Dendritic cell treated with granulocyte-macrophage colony-stimulating factor and Interleukin-4, amounts not matched to agents 40 ng/mL and 50 ng/mL, for 4 days (primary cell): ENCODE results near the gene ATP5ME.

Experiments
- H3K27ac Mint-ChIP-seq: one replicate; pipeline ENCODE4 v1.8.0; 2022; ENCODE audit warnings: mild to moderate bottlenecking, mixed read lengths
- H3K27me3 Mint-ChIP-seq: one replicate; pipeline ENCODE4 v1.8.0; 2022; ENCODE audit warnings: mild to moderate bottlenecking, mixed read lengths
- H3K36me3 Mint-ChIP-seq: one replicate; pipeline ENCODE4 v1.8.0; 2022; ENCODE audit warnings: low read depth, mixed read lengths
- H3K4me1 Mint-ChIP-seq: one replicate; pipeline ENCODE4 v1.8.0; 2022; ENCODE audit warnings: low read depth, mixed read lengths
- H3K4me3 Mint-ChIP-seq: one replicate; pipeline ENCODE4 v1.8.0; 2022; ENCODE audit warnings: mild to moderate bottlenecking, moderate library complexity, mixed read lengths
- H3K9me3 Mint-ChIP-seq: one replicate; pipeline ENCODE4 v1.8.0; 2022; ENCODE audit warnings: mixed read lengths
- intact Hi-C: fragments of 100-400 bp; cut with micrococcal nuclease; formaldehyde crosslinking; loops from one replicate; pipeline ENCODE4 v1.15.0; 2022

Gene ATP5ME

DNA sequence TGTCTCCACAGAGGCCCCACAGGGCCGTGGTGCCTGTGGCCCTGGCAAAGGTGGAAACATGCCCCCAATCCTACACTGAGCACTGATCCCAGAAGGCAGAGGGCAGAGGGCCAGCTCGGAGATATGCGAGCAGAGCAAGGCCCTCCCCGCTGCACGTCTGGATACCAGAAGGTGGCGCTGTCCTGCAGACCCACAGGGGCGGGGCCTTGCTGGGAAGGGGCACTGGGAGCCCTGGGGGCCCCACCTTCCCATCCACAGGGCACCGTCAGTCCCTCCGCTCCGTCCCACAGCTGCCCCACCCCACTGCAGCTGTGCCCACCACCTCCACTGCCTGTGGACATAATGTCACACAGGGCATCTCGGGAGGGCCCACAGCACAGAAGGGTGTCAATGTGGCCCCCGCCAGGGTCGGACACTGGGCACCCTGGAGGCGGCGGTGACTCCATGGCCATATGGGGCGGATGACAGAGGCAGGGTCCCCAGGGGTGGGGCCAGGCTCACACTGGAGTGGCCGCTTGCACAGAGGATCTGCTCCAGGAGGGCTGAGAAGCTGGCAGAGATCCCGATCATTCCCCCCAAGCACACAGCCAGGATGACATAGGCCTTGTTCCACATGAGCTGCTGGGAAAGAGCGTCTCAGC is 10.0 kb upstream of the ATP5ME start:
- Mint-ChIP-seq H3K9me3 (no peaks in the 10 kb centered on the region), H3K4me3 (no peak overlapping the region), H3K36me3 (peaks cover 54% of the 10 kb centered on the region), H3K27me3 (peaks cover 7% of the 10 kb centered on the region), H3K27ac (peak overlapping the region; percentile 57), H3K4me1 (peaks cover 75% of the 10 kb centered on the region)
- intact Hi-C loops = no loop called here

DNA sequence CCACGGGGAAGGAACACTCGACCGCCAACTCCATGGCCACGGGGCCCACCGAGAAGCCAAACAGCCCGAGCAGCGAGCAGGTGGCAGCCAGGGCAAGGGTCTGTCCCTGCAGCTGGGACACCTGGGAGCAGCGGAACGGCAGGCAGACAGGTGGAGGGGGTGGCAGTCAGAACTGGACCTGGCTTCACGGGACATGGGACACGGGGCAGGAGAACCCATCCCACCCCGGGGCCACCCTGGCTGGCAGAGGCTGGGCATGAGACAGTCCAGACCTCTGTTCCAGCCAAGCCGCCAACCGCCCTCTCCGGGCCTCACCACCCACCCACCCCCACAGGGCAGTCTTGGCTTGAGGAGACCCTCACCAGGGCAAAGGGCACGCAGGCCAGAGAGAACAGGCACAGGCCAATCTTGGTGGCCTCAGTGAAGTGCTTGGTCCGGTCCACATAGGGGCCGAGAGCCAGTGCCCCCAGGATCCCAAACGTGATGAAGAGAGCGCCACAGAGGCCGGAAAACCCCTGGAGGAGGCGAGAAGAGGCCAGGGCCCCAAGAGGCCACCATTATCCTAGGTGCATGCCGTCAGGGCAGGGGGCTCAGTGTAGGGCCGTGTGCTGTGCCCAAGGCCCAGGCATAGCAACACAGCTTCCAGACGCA is 9.3 kb upstream of the ATP5ME start:
- Mint-ChIP-seq H3K27me3 (peaks cover 7% of the 10 kb centered on the region), H3K4me1 (peaks cover 80% of the 10 kb centered on the region), H3K27ac (peak overlapping the region; percentile 57), H3K4me3 (no peak overlapping the region), H3K36me3 (peaks cover 54% of the 10 kb centered on the region), H3K9me3 (no peaks in the 10 kb centered on the region)
- intact Hi-C loops = no loop called here

DNA sequence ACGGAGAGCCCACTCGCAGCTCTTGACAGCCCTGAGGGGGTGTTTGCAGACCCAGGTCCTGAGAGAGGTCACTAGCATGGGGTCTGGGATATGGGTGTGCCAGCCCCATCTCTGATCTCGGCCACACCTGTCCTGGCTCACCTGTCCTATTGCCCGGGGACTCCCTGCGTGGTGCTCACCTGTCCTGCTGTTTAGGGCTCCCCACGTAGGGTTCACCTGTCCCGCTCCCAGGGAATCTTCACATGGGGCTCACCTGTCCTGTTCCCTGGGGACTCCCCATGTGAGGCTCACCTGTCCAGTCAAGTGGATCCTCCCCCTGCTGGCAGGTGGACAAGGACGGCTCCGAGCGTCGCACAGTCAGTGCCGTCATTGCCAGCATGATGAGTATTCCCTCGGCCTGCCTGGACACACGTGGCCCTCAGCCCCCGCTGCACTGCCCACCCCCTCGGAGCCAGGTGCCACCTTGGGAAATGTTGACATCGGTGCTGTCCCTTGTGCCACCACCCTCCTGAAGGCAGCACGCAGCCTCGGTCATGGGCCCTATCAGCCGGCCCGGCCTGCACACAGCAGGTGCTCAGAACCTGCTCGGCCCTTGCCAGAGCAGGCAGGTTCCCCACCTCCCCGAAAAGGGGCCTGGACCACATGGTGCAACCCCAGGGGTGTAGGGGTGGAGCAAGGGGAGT is 8.6 kb upstream of the ATP5ME start:
- H3K36me3 Mint-ChIP-seq = peaks cover 54% of the 10 kb centered on the region
- intact Hi-C loops = no loop called here
- H3K4me1 Mint-ChIP-seq = peaks cover 80% of the 10 kb centered on the region
- H3K4me3 Mint-ChIP-seq = no peak overlapping the region
- no peak overlapping the region for H3K27ac Mint-ChIP-seq
- H3K9me3 Mint-ChIP-seq = no peaks in the 10 kb centered on the region
- H3K27me3 Mint-ChIP-seq = peaks cover 7% of the 10 kb centered on the region

DNA sequence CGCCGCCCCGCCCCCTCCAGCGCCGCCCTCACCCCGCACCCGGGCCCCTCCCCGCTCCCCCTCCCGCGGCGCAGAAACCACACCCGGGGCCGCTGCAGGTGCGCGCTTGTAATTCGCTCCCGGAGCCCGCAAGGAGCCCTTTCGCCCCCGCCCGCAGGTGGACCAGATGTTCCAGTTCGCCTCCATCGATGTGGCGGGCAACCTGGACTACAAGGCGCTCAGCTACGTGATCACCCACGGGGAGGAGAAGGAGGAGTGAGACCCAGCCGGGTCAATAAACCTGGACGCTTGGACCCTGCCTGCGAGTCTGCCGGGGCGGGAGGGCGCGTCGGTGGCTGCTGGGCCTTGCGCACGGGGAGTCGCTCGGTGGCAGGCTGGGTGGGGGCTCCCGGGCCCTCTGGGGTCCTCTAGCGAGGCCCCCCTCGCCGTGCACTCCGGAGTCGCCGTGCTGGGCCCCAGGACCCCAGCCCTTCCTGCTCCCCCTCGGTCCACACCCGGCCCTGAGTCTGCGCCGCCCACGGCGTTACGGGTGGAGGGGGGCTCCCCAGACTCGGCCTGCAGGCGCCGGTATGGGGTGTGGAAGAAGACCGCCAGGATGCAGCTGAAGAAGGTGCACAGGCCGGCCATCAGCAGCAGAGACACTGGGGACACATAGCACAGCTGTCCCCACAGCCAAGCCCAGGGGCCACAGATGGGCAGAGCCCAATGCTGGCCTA is 7.8 kb upstream of the ATP5ME start:
- H3K9me3 Mint-ChIP-seq = no peaks in the 10 kb centered on the region
- H3K4me1 Mint-ChIP-seq = peaks cover 79% of the 10 kb centered on the region
- H3K4me3 Mint-ChIP-seq = no peak overlapping the region
- peaks cover 54% of the 10 kb centered on the region for H3K36me3 Mint-ChIP-seq
- intact Hi-C loops = no loop called here
- H3K27ac Mint-ChIP-seq = no peak overlapping the region
- H3K27me3 Mint-ChIP-seq = peaks cover 7% of the 10 kb centered on the region

DNA sequence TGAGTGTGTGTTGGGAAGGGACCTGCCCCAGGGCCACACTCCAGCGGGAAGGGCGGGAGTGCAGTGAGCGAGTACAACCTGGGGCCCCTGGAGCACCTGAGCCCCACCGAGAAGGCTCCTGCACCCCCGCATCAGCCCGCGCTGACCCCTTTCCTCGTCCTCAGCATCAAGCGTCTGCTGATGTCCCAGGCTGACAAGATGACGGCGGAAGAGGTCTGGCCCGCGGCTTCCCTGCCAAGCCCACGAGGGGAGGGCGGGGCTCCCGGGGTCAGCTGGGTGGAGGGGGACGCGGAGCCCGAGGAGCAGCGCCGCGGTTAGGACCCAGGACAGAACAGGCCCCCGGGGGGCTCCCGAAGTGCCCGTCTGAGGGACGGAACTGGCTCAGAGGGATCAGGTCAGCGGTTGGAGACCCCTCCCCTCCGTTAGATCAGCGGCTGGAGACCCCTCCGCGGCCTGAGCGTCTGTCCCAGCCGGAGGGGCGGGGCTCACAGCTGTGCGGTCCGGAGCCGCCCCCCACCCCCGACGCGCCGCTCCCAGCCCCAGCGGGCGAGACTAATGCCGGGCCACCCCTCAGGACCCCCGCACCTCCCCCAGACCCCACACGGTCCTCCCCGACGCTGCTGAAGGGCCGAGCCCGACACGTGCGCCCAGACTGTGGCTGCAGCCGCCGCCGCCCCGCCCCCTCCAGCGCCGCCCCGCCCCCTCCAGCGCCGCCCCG is 7.0 kb upstream of the ATP5ME start:
- peak overlapping the region; percentile 81 for H3K27ac Mint-ChIP-seq

DNA sequence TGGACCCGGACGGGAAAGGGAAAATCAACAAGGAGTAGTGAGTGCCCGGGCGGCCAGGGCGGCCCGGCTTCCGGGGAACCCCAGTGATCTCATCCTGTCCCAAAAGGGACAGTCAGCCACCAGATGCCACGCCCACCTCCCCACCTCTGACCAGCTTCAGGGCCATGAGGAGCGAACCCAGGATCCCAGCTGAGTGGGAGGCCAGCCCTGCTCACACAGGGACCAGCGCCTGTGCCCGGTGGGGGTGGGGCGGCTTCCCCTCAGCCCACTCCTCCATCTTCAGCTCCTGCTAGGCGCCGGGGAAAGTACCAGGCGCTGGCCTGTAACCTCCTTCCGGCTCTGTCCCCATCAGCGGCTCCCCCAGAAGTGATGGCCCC is 6.5 kb upstream of the ATP5ME start:
- Mint-ChIP-seq H3K27ac (peak overlapping the region; percentile 81), H3K27me3 (peaks cover 7% of the 10 kb centered on the region)

More for the DNA sequence above, 7.0 kb upstream of the ATP5ME start:
- H3K27me3 Mint-ChIP-seq = peaks cover 7% of the 10 kb centered on the region
- H3K36me3 Mint-ChIP-seq = peaks cover 52% of the 10 kb centered on the region
- peak overlapping the region; percentile 51 for H3K4me3 Mint-ChIP-seq
- intact Hi-C loops = no loop called here
- H3K9me3 Mint-ChIP-seq = no peaks in the 10 kb centered on the region
- peaks cover 76% of the 10 kb centered on the region for H3K4me1 Mint-ChIP-seq

DNA sequence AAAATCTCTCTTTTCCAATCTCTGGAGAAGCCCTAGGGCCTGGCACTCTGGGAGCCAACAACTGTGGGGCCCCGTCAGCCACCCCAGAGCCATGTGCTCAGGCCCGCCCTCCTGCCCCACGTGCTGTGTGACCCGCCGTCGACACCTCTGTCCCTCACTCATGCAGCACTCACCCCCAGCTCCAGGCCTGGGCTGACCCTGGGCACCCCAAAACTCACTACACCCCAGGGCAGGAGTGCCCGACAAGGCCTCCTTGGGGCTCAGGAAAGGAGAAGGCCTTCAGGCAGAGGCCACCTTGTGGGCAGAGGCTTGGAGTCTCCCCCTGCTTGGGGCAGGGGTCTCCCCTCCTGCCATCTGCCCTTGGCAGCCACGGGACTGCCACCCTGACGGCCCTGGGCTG is 6.0 kb upstream of the ATP5ME start:
- Mint-ChIP-seq H3K4me1 (peaks cover 71% of the 10 kb centered on the region), H3K4me3 (no peak overlapping the region), H3K36me3 (peaks cover 44% of the 10 kb centered on the region), H3K9me3 (no peaks in the 10 kb centered on the region), H3K27me3 (peaks cover 7% of the 10 kb centered on the region), H3K27ac (peak overlapping the region; percentile 81)
- intact Hi-C loops = no loop called here

More for the DNA sequence above, 6.5 kb upstream of the ATP5ME start:
- Mint-ChIP-seq H3K9me3 (no peaks in the 10 kb centered on the region), H3K36me3 (peaks cover 47% of the 10 kb centered on the region), H3K4me1 (peaks cover 71% of the 10 kb centered on the region), H3K4me3 (peak overlapping the region; percentile 51)
- intact Hi-C loops = no loop called here

DNA sequence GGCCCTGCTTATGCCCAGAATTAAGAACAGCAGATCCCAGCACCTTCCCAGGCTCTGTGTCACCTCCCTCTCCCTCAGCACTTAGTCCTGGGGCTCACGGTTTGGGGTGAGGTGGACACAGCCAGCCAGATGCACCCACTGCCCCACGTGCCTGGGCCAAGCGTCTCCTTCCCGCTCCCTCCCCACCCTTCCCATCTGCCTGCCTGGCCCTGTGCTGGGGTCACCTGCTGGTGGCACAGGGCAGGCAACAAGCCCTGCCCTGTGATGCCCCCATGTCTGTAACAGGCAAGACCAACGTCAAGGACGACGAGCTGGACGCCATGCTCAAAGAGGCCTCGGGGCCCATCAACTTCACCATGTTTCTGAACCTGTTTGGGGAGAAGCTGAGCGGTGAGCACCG is 5.6 kb upstream of the ATP5ME start:
- no peaks in the 10 kb centered on the region for H3K9me3 Mint-ChIP-seq
- H3K4me1 Mint-ChIP-seq = peaks cover 70% of the 10 kb centered on the region
- intact Hi-C loops = no loop called here
- H3K27ac Mint-ChIP-seq = peak overlapping the region; percentile 81
- H3K27me3 Mint-ChIP-seq = peaks cover 7% of the 10 kb centered on the region
- H3K36me3 Mint-ChIP-seq = peaks cover 44% of the 10 kb centered on the region
- no peak overlapping the region for H3K4me3 Mint-ChIP-seq

DNA sequence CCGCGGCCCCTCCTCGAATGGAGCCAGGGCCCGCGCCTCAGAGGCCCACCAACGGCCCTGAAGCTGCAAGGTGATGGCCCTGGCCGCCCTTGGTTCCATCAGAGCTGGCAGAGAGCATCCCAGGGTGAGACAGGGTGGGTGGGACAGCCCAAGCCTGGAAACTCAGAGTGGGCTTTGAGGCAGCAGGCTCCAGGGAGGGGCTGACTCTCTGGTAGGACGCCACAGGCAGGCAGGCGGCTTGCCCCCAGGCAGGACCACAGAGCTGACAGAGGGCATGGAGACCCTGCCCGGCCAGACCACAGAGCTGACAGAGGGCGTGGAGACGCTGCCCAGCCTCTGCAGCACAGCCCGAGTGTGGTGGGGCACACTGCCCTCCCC is 5.0 kb upstream of the ATP5ME start:
- H3K4me3 Mint-ChIP-seq = no peak overlapping the region
- H3K27ac Mint-ChIP-seq = no peak overlapping the region
- peaks cover 7% of the 10 kb centered on the region for H3K27me3 Mint-ChIP-seq
- intact Hi-C loops = no loop called here
- H3K36me3 Mint-ChIP-seq = peaks cover 44% of the 10 kb centered on the region
- H3K4me1 Mint-ChIP-seq = peaks cover 66% of the 10 kb centered on the region
- no peaks in the 10 kb centered on the region for H3K9me3 Mint-ChIP-seq

DNA sequence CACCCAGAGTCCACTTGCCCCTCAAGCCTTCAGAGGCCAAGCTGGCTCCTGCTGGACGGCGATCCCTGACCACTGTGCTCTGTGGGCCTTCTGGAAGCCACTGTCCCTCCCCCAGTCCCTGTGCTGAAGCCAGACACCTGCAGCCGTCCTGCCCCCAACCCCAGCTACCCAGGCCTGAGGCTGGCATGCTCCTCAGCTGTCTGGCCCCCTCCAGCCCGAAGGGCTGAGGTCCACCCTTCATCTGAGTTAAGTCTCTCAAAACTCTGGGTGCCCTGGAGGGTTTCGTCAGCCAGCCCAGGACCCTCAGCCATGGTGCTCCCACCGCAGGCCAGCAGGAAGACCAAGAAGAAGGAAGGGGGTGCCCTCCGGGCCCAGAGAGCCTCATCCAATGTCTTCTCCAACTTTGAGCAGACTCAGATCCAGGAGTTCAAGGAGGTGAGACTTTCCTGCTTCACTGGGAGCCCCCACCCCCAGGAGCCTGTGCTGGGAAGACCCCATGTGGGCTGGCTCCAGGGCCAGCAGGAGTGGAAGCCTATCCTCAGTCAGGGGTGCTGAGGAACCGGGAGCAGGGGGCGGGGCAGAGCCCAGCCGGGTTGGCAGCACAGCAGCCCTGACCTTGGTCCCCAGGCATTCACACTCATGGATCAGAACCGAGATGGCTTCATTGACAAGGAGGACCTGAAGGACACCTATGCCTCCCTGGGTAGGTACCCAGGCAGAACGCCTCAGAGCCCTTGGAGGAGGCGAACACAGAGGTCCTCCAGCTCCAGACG is 4.4 kb upstream of the ATP5ME start:
- peaks cover 62% of the 10 kb centered on the region for H3K4me1 Mint-ChIP-seq
- H3K36me3 Mint-ChIP-seq = peaks cover 41% of the 10 kb centered on the region
- peaks cover 7% of the 10 kb centered on the region for H3K27me3 Mint-ChIP-seq
- intact Hi-C loops = no loop called here
- H3K4me3 Mint-ChIP-seq = no peak overlapping the region
- no peak overlapping the region for H3K27ac Mint-ChIP-seq
- H3K9me3 Mint-ChIP-seq = no peaks in the 10 kb centered on the region

DNA sequence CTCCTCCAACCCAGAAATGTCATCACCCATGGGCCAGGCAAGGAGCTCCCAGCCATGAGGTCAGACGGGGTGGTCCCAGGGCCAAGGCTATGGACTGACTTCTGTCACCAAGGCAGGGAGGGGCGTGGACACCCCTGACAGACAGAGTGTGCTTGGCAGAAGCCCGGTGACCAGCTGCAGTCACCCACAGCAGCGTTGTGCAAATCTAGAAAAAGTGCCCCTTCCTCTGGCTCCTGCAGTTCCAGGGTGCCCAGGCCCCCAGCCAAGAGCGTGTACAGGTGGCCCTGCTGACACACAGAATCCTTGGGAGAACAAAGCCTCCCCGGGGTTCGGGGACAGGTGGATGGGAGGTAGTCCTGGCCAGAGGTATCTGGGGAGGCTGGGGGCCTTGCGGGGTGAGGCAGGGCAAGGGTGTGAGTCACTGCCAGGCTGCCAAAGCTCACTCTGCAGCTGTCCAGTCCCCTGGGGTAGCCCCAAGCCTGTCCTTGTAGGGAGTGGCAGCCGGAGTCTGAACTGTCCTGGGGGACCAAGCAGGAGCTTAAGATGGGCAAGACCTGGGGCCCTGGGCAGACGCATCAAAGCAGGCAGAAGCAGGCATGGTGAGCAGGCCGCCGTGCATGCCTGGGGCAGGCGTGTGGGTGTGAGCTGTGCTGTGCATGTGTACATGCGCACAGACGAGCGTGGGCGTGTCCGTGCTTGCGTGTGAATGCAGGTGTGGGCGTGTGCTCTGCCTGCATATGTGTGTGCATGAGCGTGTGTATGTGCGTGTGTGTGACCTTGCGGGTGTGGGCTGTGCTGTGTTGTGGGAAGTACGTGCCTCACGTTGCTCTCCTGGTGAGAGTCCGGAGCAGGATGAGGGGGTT is 3.6 kb upstream of the ATP5ME start:
- Mint-ChIP-seq H3K27me3 (peaks cover 7% of the 10 kb centered on the region), H3K27ac (no peak overlapping the region), H3K9me3 (no peaks in the 10 kb centered on the region), H3K4me1 (peaks cover 62% of the 10 kb centered on the region), H3K4me3 (no peak overlapping the region), H3K36me3 (peaks cover 41% of the 10 kb centered on the region)
- intact Hi-C loops = no loop called here

DNA sequence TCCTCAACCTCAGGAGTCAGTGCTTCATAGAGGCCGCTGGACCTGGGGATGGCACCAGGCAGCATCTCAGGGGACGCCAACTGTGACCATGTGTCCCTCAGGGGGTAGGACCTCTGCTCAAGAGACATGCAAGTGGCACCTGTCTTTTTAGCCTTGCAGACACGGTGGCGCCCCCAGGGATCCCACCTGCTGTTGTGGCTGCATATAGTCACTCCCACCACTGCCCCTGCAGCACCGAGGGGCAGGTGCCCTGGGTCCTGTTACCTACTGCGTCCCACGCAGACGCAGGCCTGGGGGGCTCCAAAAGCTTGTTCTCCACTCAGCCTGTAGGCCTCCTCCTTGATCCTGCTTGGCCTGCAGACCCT is 2.8 kb upstream of the ATP5ME start:
- Mint-ChIP-seq H3K9me3 (no peaks in the 10 kb centered on the region), H3K4me3 (no peak overlapping the region), H3K27me3 (peaks cover 7% of the 10 kb centered on the region), H3K36me3 (peaks cover 41% of the 10 kb centered on the region), H3K4me1 (peaks cover 57% of the 10 kb centered on the region), H3K27ac (no peak overlapping the region)
- intact Hi-C loops = no loop called here
